ENCODE measurements around the gene POLR3B.

GRCh38 chr12:106309671-106310505, 47.7 kb upstream of the POLR3B start:
- TF ChIP-seq GTF3C2 (IDR thresholded peaks at IDR 0.05; ENCODE audit: borderline replicate concordance, extremely low read depth, insufficient read length) = no peak
- no peak for TF ChIP-seq FOXK2 (conservative IDR thresholded peaks at IDR 0.05 in 1 of 2, IDR thresholded peaks at IDR 0.05 in 1 of 2; ENCODE audit: low read depth in 2 of 2)
- TF ChIP-seq REST (IDR thresholded peaks at IDR 0.05; ENCODE audit: borderline replicate concordance) = no peak
- TF ChIP-seq REST (CRISPR knock-in tag; IDR thresholded peaks at IDR 0.05; ENCODE audit: low read depth) = no peak
- no peak for TF ChIP-seq CTCF (IDR thresholded peaks at IDR 0.05 in 2 of 3, conservative IDR thresholded peaks at IDR 0.05 in 1 of 3; ENCODE audit: insufficient read depth in 2 of 3, low read depth in 1 of 3, low read length in 3 of 3)
- no peak for TF ChIP-seq SMARCB1 (IDR thresholded peaks at IDR 0.05; ENCODE audit: insufficient read length, low read depth)
- no peak for TF ChIP-seq SRSF7 (optimal IDR thresholded peaks at IDR 0.05; ENCODE audit: low read depth, low read length)
- no peak for TF ChIP-seq SMC3 (conservative IDR thresholded peaks at IDR 0.05; ENCODE audit: insufficient read depth, low read depth, low read length)
- no peak for TF ChIP-seq MYC (IDR thresholded peaks at IDR 0.05; ENCODE audit: low read depth, low read length)
- TF ChIP-seq MYC (CRISPR knock-in tag; IDR thresholded peaks at IDR 0.05; ENCODE audit: borderline replicate concordance, low read depth) = no peak

Measured in K562 (cell line).